Fibroblast of skin of back (primary cell): ENCODE data around the gene DTNA.
"Not testable (repeated sequence)": the region's sequence is repeated elsewhere in the genome, so short reads cannot be mapped to it uniquely, and the experiment has no call there.

Experiments
- DNase-seq: peaks from one replicate; pipeline ENCODE4 v3.0.0-alpha.2; 2013

DTNA gene

DNA sequence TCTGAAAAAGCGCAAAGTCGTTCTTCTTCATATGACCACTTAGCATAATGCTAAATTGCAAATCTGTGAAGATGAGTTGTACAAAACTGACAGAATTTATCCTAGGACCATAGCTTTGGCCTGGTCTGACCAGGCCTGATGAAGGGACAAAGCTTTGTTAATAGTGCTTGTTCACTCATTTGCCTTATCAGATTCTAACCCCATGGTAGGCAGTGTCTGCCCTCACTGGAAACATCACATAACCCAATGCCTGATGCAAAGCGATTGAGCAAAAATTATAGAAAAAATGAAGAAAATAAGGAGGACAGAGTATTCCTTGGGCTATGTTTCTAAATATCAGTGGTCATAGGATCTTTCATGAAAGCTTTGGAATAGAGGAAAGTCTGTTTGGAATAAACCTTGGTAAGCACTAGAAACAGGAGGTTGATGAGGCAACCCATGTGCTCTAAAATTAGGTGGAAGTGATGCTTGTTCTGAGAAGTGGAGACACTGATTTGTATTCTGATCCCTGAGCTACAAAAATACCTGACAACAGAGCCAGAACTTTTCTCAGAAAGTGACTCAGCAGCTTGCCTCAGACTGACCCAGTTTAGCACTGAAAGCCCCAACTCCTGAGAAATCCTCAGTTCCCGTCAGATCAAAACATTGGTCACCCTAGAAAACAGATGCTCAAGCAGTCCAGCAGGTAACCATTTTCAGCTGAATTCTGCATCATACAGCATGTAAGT is 199.7 kb downstream of the DTNA start:
- no peak for DNase-seq

DNA sequence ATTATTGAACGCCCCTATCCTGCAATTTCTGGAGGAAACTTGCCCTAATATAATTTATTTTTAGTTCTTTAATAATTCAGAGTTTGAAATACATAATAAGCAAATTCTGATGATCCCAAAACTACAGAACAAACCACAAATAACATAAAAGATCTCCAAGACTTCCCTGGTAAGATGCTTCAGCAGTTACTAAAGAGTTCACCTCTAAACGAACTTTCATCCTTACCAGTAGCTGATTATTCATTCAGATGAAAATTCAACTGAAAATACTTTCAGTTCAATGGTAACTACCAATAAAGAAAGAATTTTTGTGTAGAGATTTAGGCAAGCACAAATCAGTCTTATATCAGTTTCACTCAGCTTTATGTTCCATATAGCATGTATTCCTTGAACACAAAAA is 201.0 kb downstream of the DTNA start:
- no peak for DNase-seq

DNA sequence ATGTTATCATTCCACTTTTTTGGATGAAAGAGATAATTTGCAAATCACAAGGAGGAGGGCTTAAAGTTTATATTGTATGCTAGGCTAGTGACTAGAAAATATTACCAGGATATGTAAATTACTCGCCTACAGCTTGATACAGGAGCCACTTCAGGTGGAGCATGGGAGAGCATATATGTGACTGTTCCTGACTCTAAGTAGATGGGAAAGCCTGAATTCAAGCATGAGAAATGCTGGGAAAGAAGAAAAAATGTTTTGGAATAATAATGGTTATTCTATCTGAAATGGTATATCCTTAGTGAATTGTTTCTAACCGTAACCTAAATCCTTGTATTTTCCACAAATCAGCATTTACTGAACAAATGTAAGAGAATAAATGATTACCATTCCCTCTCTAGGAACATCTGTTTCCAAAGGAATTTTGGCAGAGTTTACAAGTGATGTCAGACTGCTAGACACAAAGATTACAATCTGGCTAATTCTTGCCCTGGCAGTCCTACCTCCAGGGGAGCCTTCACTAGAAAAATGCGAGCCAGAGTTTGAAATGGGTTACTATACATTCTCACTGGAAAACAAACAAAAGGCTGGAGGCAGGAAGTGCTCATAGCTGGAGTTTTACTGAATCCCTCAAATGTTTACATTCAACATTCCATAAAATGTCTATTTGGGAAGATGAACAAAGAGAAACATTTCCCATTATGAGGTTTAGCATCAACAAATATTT is 201.7 kb downstream of the DTNA start:
- peak; percentile 97 for DNase-seq

GRCh38 chr18:34913837-34914661 is 204.0 kb downstream of the DTNA start:
- DNase-seq = peak; percentile 91

DNA sequence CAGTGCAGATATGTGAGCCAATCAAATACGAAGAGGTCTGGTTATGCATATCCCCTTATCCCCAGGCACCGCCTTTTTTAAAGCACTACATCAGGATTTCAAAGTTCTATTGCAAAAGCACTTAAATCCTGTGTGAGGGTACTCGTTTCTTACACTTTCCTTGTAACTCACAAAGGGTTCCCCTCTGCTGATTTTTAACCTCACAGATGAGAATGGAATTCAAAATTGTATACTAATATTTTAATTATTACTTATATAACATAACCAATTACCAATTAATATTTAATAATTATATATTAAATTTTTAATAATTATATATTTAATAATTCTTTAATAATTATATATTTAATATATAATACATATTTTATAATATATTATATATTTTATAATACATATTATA is 204.9 kb downstream of the DTNA start:
- no peak for DNase-seq

GRCh38 chr18:34916539-34916938 is 206.4 kb downstream of the DTNA start:
- DNase-seq = not testable (repeated sequence)

- no peak for DNase-seq
Measured at GRCh38 chr18:34918856-34919255, 208.8 kb downstream of the DTNA start.

GRCh38 chr18:34921226-34921625 is 211.1 kb downstream of the DTNA start:
- no peak for DNase-seq

DNA sequence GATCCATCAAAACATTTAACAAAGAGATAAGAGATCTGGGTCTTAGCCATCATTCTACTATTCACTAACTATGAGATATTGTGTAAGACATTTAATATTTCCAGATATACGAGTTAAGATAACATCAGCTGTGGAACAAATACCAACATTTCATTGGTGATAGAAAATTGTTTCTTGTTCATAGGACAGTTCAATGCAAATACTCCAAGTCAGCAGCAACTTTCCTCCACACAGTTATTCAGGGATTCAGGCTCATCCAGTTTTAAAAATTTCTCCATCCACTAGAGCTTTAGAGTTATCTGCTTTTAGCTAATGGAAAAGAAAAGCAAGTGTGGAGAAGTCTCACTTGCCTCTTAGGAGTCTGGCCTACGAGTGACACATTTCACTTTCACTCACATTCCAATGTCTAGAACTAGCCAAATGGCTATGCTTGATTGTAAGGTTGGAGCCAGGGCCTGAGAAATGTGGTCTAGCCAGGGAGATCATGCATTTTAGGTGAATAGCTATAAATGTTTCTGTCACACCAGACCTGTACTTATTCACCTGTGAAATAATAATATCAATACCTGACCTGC is 211.8 kb downstream of the DTNA start:
- DNase-seq = no peak

DNA sequence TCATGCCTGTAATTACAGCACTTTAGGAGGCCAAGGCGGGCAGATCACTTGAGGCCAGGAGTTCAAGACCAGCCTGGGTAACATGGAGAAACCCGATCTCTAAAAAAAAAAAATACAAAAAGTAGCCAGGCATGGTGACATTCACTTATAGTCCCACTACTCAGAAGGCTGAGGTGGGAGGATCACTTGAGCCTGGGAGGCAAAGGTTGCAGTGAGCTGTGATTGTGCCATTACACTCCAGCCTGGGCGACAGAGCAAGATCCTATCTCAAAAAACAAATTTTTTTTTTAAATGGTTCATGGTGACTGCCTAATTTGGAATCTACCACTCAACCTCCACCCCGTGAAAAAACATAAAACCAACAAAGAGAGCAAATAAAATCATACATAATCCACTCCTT is 212.5 kb downstream of the DTNA start:
- not testable (repeated sequence) for DNase-seq

DNA sequence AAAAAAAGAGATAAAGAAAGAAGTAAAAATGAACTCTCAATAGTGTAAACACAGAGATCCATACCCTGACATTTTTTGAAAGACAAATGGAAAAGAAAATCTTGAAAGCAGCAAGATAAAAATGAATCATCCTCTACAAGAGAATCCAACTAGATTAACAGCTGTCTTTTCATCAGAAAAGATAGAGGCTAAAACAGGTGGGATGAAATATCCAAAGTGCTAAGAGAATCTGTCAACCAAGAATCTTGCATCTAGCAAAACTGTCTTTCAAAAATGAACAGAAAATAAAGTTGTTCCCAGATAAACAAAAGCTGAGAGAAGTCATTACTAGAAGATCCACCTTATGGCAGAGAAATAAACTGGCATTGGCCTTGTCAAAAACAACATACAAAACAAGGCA is 213.8 kb downstream of the DTNA start:
- no peak for DNase-seq

DNA sequence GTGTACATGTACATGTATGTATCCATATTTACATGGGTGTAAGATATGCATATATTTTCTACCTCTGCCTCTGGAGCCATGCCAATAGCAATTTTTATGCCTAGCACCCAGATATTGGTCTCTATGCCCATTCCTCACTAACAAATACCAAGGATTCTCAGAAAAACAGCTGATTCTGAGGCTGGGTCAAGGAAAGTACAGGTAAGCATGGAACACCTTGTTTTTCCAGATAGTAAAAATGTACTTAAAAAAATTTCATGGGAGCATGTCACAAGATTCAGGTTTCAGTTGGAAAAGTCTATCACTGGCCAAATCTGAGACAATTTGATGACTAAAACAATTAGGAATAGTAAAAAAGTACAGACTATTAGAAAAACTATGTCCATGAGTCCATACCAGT is 216.6 kb downstream of the DTNA start:
- no peak for DNase-seq

- DNase-seq = no peak
Measured at GRCh38 chr18:34928088-34928753, 218.1 kb downstream of the DTNA start.

- no peak for DNase-seq
Measured at GRCh38 chr18:34928754-34929335, 218.7 kb downstream of the DTNA start.

GRCh38 chr18:34929336-34929780 is 219.3 kb downstream of the DTNA start:
- DNase-seq = peak; percentile 72

DNA sequence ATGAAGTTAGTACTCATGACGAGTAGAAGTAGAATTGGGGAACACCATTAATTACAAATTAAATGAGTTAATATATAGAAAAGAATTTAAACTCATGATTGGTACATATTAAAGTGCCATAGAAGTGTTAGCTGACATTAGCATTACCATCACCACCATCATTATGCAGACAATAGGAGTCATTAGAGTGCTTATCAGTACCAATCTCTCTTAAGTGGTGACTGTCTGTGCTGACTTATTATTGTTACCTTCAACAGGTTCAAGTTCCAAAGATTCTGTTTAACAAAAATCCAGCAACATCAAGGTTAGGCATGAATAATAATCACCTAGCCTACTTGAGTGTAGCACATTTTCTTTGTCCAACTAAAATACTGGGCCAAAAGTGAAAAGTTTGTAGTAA is 222.3 kb downstream of the DTNA start:
- DNase-seq = no peak

DNA sequence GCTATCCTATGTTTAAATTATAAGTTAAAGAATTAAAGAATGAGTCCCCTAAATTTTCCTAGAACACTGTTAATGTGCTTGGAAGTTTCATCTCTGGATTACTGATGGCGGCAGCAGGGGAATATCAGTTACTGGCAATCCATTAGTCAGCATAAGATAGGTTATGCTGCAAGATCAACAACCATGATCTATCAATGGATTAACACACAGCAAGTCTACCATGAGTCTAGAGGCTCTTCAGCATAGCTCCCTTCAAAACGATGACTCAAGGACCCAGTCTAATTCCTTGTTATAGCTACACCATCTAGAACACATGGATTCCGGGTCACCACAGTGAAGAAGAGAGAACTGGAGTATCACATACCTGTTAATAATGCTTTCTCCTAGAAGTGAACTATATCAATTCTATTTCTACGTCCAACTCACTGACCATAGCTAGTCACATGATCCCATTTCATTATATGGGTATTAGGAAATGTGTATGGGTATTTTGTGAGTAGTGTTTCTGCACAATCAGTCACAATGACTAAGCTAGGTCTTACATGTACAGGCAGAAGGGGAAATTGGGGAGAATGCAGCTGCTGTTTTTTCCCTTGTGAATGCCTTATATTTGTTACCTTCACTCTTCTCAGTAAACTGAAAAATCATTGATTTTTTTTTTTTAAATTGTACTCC is 222.8 kb downstream of the DTNA start:
- DNase-seq = no peak

DNA sequence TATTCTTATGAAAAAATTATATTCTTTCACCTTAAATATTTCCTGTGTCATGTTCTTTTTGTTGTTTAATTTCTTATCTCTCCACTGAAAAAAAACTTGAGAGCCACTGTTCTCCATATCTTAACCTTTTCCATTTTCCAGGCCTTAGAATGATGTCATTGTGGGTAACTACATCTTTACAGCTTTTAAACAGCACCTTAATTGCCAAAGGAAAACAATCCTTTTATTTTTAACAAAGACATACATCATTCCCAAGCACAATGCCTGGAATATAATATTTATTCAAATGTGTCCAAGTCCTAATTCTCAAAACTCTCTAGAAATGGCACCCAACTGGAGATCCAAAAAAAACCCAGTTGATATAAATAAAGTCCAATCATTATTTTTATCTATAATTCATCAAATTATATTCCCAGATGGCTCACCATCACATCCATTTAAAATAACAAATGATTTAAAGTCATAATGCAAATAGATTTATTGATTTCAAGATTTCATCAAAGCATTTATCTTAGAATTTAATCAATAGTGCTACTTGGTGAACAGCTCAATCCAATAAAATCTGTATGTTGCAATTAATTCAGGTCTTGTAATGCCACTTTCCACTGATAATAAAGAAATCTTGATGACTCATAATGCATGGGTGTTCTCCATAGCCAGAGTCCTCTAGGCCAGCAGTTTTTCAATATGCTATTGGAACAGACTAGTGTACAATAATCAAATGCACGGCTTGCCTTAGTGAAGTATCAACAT is 224.0 kb downstream of the DTNA start:
- DNase-seq = no peak

DNA sequence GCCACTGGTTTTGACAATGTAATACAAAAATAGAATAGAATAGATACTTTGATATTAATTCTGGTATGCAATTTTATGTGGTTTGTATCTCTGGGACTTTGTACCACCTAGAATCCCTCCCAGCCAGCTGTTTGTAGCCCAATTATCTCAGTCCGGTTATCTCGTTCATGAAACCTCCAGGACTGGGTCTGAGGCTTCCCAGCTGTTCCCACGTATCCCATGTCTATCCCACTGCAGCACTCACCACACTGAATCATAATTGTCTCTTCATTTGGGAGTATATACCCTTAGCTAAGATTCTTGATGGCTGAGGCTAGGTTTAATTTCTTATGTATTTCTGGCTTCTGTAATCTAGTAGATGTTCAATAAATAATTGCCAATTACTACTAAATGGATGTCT is 226.7 kb downstream of the DTNA start:
- DNase-seq = no peak

DNA sequence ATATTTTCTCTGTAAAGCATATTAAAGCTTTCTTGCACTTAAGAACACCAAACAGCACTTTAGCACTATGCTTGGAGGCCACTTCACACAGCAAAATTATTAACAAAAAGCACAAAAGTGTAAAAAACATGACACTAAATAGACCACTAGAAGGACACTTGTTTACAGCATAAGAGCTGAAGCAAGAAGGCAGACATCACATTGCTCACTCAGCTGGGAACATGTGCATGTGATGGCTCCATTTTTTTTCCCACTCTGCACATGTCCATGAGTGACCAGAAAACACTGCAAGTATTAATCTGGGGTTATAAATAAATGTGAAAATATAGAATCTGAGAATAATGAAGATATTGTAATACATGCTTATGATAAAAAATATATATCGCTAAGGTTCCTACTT is 228.0 kb downstream of the DTNA start:
- no peak for DNase-seq
